Rectal smooth muscle tissue (tissue), 1 donor: Measurements from ENCODE around the gene PRXL2C.

Source experiments
- H3K27ac ChIP-seq: one replicate; pipeline ENCODE4 v1.7.0; 2013; ENCODE audit warnings: low read depth, low read length, inconsistent platforms
- H3K27me3 ChIP-seq: one replicate; pipeline ENCODE4 v1.7.0; 2013; ENCODE audit warnings: low read length; ENCODE audit not compliant: control insufficient read depth, insufficient read depth
- H3K36me3 ChIP-seq: one replicate; pipeline ENCODE4 v1.7.0; 2013; ENCODE audit warnings: low read length; ENCODE audit not compliant: control insufficient read depth, insufficient read depth
- H3K4me1 ChIP-seq: one replicate; pipeline ENCODE4 v1.7.0; 2013; ENCODE audit warnings: low read length; ENCODE audit not compliant: control insufficient read depth, insufficient read depth
- H3K4me3 ChIP-seq: one replicate; pipeline ENCODE4 v1.7.0; 2013; ENCODE audit warnings: low read length
- H3K9ac ChIP-seq: one replicate; pipeline ENCODE4 v1.7.0; 2013; ENCODE audit warnings: low read length

The PRXL2C gene

GRCh38 chr9:96596601-96597111, 58.5 kb downstream of the PRXL2C start:
- Histone ChIP-seq H3K4me1 (no peaks in the 10 kb centered on the region), H3K4me3 (no peak overlapping the region)

More at GRCh38 chr9:96596601-96597111, 58.5 kb downstream of the PRXL2C start:
- H3K27me3 ChIP-seq, result no peaks in the 10 kb centered on the region
- no peaks in the 10 kb centered on the region for H3K36me3 ChIP-seq
- H3K9ac ChIP-seq, result no peak overlapping the region
- no peak overlapping the region for H3K27ac ChIP-seq
